Superior temporal gyrus (tissue), 1 donor: ENCODE data around the gene PTPRD.

Source experiments
- DNase-seq: peaks from one replicate; pipeline ENCODE4 v3.0.0-alpha.2; 2016; ENCODE audit errors: extremely low spot score

PTPRD gene

GRCh38 chr9:8531826-8532415, 2080.9 kb downstream of the PTPRD start:
- DNase-seq, result no peak

DNA sequence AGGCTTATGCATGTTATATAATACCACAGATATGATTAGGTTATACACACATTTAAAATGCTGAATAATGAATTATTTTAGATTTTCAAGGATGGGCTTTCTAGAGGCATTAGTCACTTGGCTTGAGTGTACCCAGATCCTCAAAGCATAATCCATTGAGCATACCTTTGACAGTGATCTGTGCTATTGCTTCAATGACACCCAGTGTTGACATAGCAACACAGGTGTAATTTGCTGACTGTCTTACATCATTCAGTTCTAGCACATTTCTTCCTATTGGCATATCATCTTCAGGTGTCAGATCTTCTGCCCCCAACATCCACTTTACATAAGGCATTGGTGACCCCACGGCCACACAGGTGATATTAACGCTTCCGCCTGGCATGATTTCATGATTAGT, 2091.7 kb downstream of the PTPRD start:
- DNase-seq, result no peak

- no peak for DNase-seq
Measured at GRCh38 chr9:8515748-8516147, 2097.1 kb downstream of the PTPRD start.

DNA sequence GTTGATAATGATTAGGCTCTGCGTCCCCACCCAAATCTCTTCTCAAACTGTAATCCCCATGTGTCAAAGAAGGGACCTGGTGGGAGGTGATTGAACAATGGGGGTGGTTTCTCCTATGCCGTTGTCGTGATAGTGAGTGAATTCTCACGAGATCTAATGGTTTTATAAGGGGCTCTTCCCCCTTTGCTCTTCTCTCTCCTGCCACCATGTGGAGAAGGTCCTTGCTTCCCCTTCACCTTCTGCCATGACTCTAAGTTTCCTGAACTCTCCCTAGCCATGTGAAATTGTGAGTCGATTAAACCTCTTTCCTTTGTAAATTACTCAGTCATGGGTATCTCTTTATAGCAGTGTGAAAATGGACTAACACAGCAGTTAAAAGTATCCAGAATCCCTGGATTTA, 2098.0 kb downstream of the PTPRD start:
- DNase-seq, result no peak

DNA sequence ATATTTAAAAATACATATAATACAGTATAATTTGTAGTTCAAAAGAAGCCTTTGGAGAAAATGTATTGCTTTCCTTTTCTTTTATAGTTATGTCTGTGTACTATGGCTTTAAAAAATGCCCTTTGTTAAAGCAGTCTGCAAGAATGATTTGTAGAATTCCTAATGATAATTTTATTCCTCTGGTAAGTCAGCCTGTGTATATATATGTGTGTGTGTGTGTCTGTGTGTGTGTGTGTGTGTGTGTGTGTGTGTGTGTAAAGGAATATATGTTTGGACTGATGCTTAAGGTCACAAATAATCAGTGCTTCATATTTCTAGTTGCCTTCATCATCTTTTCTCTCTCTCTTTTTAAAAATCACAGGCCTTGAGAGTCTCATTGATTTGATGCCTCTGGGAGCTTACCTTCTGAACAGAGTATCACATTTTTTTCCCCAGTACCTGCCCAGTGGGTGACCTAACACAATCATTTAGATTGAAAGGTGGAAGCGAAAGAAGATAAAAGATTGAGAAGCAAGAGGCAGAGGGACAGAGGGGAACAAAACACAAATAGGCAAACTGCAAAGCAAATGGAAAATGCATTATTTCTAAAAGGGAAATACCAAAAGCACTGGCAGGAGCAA, 2104.0 kb downstream of the PTPRD start:
- no peak for DNase-seq

DNA sequence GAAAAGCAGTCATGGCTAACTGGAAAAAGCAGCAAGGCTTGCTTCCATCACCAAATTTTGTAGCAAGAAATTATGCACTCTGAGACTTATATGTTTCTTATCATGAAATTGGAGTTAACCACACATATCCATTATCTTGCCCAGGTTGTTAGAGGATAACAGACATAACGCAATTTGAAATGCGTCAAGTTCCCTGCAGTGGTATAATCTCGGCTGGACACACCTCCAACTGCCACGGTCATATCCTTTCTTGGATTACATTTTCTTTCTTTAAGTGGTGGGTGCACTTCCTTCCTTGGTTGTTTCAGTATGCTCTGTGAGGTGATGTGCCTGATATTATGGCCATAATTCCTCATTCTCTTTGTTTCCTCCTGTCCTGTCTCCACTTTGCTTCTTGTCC, 2118.2 kb downstream of the PTPRD start:
- no peak for DNase-seq

- DNase-seq, result no peak
Measured at GRCh38 chr9:8492679-8493078, 2120.1 kb downstream of the PTPRD start.

DNA sequence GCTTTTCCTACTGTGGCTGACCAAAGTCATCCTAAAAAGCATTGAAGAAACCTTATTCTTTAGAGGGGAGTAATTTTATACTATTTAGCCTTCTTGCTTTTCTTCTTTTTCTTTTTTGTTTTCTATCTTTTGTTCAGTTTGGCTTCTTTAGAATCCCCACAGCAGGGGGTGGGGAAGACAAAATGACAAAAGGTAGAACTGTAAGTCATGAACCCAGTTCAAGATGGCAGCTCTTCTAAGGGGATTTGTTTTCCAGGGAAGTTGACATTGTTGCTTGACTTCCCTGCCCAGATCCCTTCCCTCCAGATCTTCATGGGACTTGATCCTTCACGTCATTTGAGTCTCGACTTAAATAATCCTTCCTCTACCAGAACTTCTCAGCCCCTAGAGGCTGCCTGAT, 2120.8 kb downstream of the PTPRD start:
- no peak for DNase-seq

- DNase-seq, result no peak
Measured at GRCh38 chr9:8491563-8491962, 2121.2 kb downstream of the PTPRD start.

DNA sequence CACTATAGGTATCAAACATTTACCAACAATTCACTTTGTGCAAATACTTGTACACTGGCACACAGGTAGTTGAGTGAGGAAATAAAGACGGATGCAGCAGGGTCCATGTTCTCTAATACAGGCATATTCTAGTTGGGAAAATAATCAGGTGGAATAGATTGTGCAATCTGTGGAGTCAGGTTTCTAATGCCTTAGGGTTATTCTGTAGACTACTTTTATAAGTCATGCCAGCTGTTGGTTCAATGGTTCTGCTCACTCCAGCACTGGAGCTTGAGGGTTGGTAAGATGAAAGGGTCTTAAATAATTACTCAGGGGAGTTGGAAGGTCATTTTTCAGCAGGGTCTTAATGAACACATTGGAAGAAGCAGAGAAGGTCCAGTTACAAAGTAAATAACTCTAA, 2123.0 kb downstream of the PTPRD start:
- no peak for DNase-seq

GRCh38 chr9:8486095-8486494, 2126.7 kb downstream of the PTPRD start:
- DNase-seq, result no peak

DNA sequence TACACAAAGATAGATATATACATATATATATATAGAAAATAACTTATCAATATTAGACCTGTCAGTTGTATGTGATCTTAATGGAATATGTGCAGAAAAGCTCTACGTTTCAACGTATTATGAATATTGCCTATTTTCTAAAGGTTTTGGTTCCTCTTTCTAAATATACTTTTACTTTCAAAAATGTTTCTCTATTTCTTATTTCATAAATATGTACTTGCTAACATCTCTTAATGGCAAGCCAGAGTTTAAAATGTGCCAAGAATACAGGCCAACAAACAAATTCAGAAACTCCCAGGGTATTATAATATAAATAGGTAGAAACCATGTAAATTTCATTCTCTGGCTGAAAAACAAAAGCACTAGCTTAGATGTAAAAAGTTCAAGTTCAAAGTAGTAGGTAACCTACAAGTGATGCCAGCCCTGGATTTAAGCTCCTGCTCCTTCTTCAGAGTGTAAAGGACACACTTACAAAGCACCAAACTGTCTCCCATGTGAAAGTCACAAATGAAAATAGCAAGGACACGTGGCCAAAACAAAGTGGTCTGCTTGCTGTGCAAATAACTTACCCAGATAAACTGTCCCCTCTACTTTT, 2128.1 kb downstream of the PTPRD start:
- DNase-seq, result no peak

DNA sequence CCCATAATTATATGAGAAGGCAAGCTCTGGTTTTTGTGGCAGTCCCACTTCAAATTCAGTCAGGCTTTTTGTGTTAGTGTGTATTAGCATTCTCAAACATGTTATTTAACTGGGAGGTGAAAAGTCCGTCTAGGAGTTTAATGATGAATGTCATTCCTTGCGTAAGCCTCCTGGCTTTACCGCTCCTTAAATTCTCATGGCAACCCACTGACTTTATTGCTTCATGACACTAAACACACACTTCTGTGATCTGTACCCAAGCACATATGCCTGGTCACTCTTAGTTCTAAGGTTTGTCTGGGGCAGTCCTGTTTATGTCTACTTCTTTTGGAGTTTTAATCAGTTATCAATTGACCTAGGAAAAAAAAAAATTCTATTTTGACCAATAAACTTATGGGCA, 2135.4 kb downstream of the PTPRD start:
- no peak for DNase-seq

GRCh38 chr9:8474937-8475336, 2137.9 kb downstream of the PTPRD start:
- no peak for DNase-seq

DNA sequence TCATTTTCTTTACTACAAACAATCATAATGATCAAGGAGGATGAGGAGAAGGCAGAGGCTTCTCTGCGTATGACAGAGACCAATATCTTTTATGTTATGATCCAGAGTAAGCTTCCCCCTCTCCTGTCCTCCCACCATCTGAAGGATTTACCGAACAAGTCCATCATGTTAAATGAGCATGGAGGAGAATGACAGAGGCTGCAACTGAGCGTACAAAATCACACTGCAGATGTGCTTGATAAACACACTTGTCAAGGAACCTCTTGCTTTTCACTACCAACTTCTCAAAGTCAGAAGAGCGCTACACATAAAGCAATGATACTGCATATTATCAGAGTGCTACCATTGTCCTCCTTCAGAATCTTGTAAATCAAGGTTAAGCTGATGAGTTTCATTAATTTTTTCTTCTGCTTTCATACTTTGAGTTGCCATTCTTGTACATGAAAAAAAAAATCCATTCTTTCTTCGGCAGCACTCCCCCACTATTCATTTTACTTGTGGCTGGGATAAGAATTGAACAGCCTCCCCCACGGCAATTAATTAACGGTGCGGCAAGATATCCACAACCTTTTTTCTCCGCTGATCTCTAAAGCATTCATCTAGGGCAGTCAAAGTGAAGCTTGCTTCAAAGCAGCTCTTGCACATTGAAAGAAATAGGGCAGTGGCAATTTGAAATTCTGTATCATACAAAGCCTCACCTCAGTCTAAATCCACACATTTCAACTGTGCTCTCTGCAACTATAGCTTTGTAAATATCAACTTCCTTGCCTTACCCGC, 2139.4 kb downstream of the PTPRD start:
- DNase-seq, result no peak

- DNase-seq, result no peak
Measured at GRCh38 chr9:8468045-8468637, 2144.7 kb downstream of the PTPRD start.

DNA sequence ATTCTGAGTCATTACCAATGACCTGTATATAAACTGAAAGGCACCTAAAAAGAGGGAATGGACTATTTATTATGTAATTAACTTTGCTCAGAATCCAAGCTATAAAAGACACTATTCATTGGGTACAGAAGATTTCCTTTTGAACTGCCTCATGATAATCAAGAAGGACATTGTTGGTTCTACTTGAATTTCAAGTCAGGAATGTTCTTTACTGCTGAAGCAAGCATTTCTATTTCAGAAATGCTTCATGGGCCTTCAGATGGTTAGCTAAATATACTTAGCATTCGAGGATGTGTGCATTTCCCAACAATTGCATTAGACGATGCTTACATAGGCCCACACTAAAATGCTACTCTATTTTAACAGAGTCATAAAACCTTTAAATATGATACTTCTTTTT, 2155.0 kb downstream of the PTPRD start:
- peak; percentile 70 for DNase-seq

DNA sequence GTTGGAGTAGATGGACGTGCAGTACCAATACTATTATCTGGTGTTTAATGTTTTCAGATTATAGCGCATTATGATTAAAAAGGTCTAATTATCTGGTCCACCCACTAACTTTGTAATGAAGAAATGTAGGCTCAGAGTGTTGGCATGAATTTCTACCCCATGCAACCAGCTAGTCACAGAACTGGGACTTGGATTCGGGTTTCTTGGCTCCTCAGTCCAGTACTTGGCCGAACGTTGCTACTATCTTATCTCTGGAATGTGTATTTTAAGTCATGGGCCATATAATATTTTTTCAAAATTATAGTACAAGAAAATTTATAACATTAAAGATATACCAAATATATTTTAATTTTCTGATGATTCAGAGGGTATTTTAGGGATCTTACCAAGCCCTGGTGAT, 2155.7 kb downstream of the PTPRD start:
- no peak for DNase-seq

DNA sequence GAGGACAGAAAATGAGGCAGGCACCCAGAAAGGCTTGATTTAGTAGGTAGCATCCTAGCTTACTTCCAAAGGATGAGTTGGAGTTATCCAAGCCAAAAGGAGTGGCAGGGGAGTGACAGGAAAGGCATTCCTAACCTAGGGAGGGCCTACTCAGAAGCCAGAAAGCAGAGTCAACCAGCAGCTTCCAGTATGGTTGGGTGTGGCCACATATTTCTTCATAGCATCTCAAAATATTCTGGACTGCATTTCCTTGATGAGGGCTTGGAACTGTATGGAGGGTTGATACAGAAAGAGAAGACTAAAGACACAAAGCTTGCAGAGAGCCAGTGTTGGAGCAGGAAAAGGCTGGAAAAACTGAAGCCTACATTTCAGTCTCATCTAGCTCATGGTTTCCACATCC, 2156.5 kb downstream of the PTPRD start:
- no peak for DNase-seq

GRCh38 chr9:8450810-8451545, 2161.8 kb downstream of the PTPRD start:
- DNase-seq, result no peak

- no peak for DNase-seq
Measured at GRCh38 chr9:8448226-8448625, 2164.6 kb downstream of the PTPRD start.

- DNase-seq, result no peak
Measured at GRCh38 chr9:8447601-8448000, 2165.2 kb downstream of the PTPRD start.
